Adrenal gland (tissue), 5 donors: ENCODE data around the gene KRABD2.

Source experiments
- POLR2A ChIP-seq, 2 donors: fragments of 450-650 bp; IDR thresholded peaks; one replicate each; pipeline ENCODE4 v1.6.1; 2017; ENCODE audit warnings: antibody characterized with exemption in 2 of 2, mild to moderate bottlenecking in 2 of 2, moderate library complexity in 1 of 2
- TF ChIP-seq, protein P1 (sequence below), 6 experiments: fragments of 450-650 bp in 4 of 6; fragments of 200-600 bp in 2 of 6; sonication (generic) in 1 of 6; IDR thresholded peaks; 1 replicate in 5 of 6; 2 replicates in 1 of 6; pipeline versions ENCODE4 v1.5.1 to v1.8.0; 2016 to 2021; ENCODE audit warnings: antibody characterized with exemption in 6 of 6, mild to moderate bottlenecking in 2 of 6, moderate library complexity in 1 of 6
- donor health status: DM: no; HTN: no; CAD: no.

DNA sequence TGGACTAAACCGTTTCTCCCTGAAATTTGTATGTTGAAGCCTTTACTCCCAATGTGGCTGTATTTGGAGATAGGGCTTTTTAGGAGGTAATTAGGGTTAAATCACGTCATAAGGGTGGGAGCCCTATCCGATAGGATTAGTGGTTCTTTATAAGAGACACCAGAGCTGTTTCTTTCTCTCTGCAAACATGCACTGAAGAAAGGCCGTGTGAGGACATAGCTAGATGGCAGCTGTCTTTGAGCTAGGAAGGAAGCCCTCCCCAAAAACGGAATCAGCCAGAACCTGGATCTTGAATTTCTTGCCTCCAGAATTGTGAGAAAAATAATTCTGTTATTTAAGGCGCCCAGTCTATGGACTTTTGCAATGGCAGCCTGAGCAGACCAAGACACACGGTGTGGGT is 22.8 kb downstream of the KRABD2 start:
- no peak for TF ChIP-seq POLR2A (IDR thresholded peaks at IDR 0.05)
- TF ChIP-seq, protein P1, sequence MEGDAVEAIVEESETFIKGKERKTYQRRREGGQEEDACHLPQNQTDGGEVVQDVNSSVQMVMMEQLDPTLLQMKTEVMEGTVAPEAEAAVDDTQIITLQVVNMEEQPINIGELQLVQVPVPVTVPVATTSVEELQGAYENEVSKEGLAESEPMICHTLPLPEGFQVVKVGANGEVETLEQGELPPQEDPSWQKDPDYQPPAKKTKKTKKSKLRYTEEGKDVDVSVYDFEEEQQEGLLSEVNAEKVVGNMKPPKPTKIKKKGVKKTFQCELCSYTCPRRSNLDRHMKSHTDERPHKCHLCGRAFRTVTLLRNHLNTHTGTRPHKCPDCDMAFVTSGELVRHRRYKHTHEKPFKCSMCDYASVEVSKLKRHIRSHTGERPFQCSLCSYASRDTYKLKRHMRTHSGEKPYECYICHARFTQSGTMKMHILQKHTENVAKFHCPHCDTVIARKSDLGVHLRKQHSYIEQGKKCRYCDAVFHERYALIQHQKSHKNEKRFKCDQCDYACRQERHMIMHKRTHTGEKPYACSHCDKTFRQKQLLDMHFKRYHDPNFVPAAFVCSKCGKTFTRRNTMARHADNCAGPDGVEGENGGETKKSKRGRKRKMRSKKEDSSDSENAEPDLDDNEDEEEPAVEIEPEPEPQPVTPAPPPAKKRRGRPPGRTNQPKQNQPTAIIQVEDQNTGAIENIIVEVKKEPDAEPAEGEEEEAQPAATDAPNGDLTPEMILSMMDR (IDR thresholded peaks at IDR 0.05): no peak
